HL-60 (cell line): ENCODE measurements around the gene OGFR.

Experiments used
- DNase-seq, 2 experiments: peaks; one replicate each; pipeline ENCODE4 v3.0.0-alpha.2; 2010 to 2020; ENCODE audit warnings: low read depth in 1 of 2, low spot score in 1 of 2
- H3K27ac ChIP-seq: fragments of 250-450 bp; sonication (Bioruptor Pico); replicated peaks from 2 replicates; pipeline ENCODE4 v1.5.1; 2020; ENCODE audit warnings: mild to moderate bottlenecking, moderate library complexity
- H3K27me3 ChIP-seq: fragments of 250-450 bp; sonication (Bioruptor Pico); 2 replicates; pipeline ENCODE4 v1.5.1; 2021; ENCODE audit warnings: mild to moderate bottlenecking, moderate library complexity; ENCODE audit not compliant: insufficient read depth, poor library complexity, severe bottlenecking
- H3K4me3 ChIP-seq: replicated peaks from 2 replicates; pipeline ENCODE4 v1.5.1; 2011; ENCODE audit warnings: mild to moderate bottlenecking, control low read depth, low read length; ENCODE audit not compliant: insufficient read depth
- GABPA ChIP-seq: IDR thresholded peaks from 2 replicates; pipeline ENCODE4 v1.6.1; 2012; ENCODE audit warnings: low read depth
- POLR2AphosphoS5 ChIP-seq: IDR thresholded peaks from 2 replicates; pipeline ENCODE4 v1.6.1; 2012; ENCODE audit warnings: low read depth
- SPI1 ChIP-seq: IDR thresholded peaks from 2 replicates; pipeline ENCODE4 v1.6.1; 2012; ENCODE audit warnings: low read depth, mild to moderate bottlenecking, borderline replicate concordance
- TF ChIP-seq, protein P1 (sequence below): IDR thresholded peaks from 2 replicates; pipeline ENCODE4 v1.6.1; 2012; ENCODE audit warnings: low read depth; ENCODE audit not compliant: insufficient replicate concordance
- TF ChIP-seq, protein P2 (sequence below): IDR thresholded peaks from one replicate; pipeline ENCODE4 v1.5.1; 2011; ENCODE audit warnings: low read length, control low read depth, inconsistent platforms; ENCODE audit not compliant: insufficient read depth

The OGFR gene

GRCh38 chr20:62769346-62770071, 35.1 kb upstream of the OGFR start:
- Histone ChIP-seq H3K4me3 (no peak overlapping the region), H3K27ac (no peak overlapping the region), H3K27me3 (no peaks in the 10 kb centered on the region)
- TF ChIP-seq, protein P1, sequence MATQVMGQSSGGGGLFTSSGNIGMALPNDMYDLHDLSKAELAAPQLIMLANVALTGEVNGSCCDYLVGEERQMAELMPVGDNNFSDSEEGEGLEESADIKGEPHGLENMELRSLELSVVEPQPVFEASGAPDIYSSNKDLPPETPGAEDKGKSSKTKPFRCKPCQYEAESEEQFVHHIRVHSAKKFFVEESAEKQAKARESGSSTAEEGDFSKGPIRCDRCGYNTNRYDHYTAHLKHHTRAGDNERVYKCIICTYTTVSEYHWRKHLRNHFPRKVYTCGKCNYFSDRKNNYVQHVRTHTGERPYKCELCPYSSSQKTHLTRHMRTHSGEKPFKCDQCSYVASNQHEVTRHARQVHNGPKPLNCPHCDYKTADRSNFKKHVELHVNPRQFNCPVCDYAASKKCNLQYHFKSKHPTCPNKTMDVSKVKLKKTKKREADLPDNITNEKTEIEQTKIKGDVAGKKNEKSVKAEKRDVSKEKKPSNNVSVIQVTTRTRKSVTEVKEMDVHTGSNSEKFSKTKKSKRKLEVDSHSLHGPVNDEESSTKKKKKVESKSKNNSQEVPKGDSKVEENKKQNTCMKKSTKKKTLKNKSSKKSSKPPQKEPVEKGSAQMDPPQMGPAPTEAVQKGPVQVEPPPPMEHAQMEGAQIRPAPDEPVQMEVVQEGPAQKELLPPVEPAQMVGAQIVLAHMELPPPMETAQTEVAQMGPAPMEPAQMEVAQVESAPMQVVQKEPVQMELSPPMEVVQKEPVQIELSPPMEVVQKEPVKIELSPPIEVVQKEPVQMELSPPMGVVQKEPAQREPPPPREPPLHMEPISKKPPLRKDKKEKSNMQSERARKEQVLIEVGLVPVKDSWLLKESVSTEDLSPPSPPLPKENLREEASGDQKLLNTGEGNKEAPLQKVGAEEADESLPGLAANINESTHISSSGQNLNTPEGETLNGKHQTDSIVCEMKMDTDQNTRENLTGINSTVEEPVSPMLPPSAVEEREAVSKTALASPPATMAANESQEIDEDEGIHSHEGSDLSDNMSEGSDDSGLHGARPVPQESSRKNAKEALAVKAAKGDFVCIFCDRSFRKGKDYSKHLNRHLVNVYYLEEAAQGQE: no peak
- TF ChIP-seq POLR2AphosphoS5 (no peak), SPI1 (no peak), GABPA (no peak)
- TF ChIP-seq, protein P2, sequence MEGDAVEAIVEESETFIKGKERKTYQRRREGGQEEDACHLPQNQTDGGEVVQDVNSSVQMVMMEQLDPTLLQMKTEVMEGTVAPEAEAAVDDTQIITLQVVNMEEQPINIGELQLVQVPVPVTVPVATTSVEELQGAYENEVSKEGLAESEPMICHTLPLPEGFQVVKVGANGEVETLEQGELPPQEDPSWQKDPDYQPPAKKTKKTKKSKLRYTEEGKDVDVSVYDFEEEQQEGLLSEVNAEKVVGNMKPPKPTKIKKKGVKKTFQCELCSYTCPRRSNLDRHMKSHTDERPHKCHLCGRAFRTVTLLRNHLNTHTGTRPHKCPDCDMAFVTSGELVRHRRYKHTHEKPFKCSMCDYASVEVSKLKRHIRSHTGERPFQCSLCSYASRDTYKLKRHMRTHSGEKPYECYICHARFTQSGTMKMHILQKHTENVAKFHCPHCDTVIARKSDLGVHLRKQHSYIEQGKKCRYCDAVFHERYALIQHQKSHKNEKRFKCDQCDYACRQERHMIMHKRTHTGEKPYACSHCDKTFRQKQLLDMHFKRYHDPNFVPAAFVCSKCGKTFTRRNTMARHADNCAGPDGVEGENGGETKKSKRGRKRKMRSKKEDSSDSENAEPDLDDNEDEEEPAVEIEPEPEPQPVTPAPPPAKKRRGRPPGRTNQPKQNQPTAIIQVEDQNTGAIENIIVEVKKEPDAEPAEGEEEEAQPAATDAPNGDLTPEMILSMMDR: no peak
- DNase-seq: no peak

- no peak overlapping the region for H3K27ac ChIP-seq
- H3K27me3 ChIP-seq: no peaks in the 10 kb centered on the region
- TF ChIP-seq, protein P1: no peak
- TF ChIP-seq, protein P2: no peak
- TF ChIP-seq POLR2AphosphoS5: no peak
- TF ChIP-seq SPI1: no peak
- no peak for TF ChIP-seq GABPA
- DNase-seq: no peak
- H3K4me3 ChIP-seq: no peak overlapping the region
These were observed 34.3 kb upstream of the OGFR start for GRCh38 chr20:62770111-62770910.

DNA sequence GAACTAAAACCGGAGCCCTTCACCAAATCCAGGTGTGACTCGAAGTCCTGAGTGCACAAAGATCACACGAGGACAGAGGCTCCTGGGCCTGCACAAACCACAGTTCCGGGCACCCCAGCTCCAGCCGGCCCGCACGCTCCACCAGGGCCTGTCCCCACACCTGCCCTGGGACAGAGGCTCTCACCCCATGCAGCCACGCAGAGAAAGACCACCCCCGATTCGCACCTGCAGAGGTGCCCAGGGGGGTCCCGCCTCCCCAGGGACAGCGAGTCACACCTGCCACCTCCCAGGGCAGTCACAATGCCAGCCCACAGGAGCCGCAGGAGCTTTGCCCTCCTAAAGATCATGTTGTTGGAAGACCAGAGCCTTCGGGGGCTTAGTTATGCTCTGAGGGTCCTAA, 33.7 kb upstream of the OGFR start:
- no peak overlapping the region for H3K27ac ChIP-seq
- no peak for DNase-seq
- H3K4me3 ChIP-seq: no peak overlapping the region
- TF ChIP-seq, protein P2: no peak
- no peak for TF ChIP-seq POLR2AphosphoS5
- TF ChIP-seq SPI1: no peak
- TF ChIP-seq GABPA: no peak
- H3K27me3 ChIP-seq: no peaks in the 10 kb centered on the region
